Activated effector memory CD4-positive, alpha-beta T cell treated with anti-CD3 and anti-CD28 coated beads, Interleukin-2, amount 50 U/mL, for 16 hours (primary cell): ENCODE results near the gene POU2F3.

Source experiments
- DNase-seq: peaks from one replicate; pipeline ENCODE4 v3.0.0-alpha.2; 2020

POU2F3 gene

DNA sequence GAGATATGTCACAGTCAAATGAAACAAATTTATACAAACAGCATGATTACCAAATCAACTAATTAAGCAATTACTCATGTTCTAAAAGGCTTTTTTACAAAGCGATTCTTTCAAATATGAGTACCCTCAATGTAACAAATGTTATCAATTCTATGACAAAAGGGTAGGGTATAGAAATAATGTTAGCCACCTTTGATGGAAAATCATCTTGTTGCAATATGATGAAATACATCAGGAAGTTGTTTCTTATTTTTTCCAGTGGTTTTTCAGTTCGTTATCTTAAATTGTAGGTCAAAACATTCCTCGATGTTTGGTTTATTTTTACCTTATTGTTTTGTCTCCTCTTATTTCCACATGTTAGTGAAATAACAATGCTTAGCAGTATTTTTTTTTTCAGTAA, 102.7 kb downstream of the POU2F3 start:
- DNase-seq = no peak

DNA sequence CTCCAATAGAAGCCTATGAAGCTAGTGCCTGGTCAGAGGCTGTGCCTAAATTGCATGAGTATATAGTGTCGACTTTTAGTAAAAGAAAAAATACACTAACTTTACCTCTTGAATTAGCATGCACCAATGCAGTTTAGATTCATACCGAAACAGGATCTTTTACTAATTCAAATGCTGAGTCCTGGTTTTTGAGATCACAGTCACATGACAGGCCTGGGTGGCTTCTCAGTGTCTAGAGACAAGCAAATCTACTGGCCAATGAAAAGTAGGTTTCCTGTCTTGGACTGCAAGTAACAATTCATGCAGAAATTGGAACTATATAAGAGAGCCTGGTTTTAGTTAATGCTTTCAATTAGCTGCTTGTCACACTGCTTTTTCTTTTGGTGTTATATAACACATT, 103.5 kb downstream of the POU2F3 start:
- DNase-seq = no peak

DNA sequence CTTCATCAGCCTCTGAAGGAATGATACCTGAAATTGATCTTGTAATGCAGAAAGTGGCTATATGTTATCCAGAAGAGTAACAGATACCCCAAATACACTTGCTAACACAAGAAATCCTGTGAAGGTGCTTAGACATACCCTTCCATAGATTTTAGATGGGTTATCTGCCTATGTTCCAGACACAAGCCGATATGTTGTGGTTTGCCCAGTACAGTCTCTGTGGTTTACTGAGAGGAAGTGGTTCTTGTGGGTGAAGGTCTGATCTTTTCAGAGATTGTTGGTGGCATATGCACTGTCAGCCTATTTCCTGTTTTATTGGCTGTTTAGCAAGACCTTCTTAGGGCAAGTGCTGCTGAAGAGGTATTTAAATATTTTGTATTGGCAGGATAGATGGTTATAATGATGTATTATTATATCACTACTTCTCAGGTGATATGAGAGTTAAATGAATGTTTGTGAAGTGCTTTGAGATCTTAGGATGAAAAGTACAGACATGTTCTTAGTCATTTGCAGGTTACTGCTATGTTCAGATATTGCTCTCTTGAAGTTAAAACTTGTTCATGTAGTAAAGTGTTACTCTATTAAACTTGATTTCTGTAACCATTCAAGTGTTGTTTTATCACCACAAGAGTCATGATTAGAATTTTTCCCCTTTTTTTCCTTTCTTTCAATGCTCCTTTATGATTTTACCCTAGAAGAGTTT, 104.5 kb downstream of the POU2F3 start:
- DNase-seq = peak; percentile 64

DNA sequence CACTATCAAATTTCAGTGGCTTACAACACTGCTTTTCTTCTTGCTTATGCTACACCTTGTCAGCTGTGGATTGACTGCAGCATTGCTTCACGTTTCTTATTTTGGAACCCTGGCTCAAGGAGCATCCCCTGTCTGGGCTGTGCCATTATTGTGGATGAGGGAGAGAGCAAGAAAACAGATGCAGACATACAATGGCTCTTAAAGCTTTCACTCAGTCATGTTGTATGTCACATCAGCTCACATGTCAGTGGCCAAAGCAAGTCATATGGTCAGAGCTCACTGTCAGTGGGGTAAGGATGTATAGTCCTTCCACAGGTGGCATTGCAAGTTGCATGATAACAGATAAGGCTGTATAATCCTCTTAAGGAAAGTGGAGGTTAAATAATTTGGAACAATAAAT, 106.3 kb downstream of the POU2F3 start:
- no peak for DNase-seq

DNA sequence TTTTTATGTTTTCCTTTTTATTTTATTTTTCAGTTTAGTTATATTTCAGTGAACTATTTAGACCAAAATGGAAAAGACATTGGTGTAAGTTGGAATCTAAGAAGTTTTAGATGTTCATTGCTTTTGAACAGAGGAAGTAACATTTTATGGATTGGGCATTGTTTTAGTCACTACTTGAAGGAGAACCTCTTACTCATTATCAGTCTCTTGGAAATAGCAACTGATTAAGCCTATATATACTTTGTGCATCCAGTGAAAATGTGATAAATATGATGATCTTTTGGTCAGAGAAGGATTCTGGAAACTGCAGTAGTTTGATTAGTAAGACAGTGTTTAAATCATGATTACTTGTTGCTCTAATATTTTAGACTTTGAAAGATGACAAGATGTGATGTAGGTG, 110.7 kb downstream of the POU2F3 start:
- no peak for DNase-seq

DNA sequence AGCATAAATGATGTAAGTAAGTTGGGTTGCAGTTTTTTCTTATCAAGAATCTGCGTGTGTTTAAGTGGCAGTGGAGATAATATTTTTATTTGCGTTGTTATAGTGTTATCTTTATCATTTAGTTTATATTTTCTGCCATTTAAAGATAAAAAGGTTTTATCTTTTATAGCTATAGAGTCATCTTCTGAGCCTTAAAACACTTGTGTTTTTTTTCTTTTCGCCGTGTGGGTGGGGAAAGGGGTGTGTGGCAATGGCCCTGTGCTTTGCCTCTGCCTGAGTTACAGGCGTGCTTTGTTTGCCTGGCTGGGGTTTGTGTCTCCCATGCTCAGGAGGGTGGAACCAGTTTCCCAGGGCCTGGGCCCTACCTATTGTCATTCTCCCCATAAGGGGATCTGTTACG, 112.5 kb downstream of the POU2F3 start:
- DNase-seq = no peak

DNA sequence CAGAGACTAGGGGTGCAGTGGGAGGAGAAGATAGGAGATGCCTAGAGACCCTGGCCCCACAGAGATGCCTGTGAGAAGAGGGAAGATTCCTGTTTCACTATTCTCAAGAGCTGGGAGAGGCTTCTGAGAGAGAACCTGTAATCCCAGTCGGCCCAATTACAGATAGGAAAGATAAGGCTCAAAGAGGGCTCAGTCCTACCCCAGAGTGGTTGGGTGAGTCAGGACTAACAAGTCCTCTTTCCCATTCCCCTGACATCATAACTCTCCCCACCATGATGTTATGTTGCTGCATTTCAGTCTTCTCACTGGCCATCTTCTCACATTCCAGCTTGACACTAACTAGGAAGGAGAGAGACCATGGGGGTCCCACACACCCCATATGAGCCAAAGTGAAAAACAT, 114.1 kb downstream of the POU2F3 start:
- no peak for DNase-seq

DNA sequence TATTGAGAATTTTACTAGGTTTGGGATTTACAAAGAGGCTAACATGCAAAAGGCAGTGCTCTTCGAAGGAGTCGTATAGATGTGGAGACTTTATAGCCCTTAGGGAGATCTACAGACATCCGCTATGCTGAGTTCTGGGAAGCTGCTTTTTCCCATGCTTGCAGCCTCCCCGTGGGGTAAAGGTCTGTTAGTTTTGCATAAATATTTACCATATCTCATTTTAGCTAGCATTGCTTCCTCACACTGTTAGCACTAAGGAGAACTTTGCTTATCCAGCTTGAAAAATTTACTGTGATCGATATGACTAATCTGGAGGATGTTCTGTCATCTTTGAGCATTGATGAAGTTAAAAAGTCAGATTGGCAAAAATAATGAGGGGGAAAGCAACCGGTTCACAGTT, 114.8 kb downstream of the POU2F3 start:
- DNase-seq = no peak

DNA sequence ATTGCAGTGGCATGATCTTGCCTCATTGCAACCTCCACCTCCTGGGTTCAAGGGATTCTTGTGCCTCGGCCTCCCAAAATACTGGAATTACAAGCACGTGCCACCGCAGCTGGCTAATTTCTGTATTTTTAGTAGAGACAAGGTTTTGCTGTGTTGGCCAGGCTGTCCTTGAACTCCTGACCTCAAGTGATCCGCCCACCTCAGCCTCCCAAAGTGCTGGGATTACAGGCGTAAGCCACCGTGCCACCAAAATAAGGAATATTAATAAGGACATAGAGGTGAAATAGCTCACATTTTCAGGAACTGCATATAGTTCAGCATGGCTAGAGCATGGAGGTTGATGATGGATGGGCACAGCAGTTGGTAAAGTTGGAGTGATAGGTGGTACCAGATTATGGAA, 117.7 kb downstream of the POU2F3 start:
- DNase-seq = no peak

DNA sequence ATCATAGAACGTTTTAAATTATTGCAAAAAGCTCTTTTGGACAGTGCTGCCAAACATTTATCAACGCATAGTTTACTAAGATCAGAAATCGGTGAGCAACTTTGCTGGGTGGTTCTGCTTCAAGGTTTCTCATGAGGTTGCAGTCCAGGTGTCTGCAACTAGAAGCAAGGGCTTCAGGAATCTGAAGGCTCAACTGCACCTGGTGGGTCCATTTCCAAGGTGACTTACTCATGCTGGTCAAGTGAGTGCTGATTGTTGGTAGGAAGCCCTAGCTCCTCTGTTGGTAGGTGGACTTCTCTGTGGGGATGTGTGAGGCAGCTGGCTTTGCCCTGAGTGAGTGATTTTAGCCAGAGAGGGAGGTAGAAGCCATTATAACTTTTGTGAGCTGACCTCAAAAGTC, 118.8 kb downstream of the POU2F3 start:
- DNase-seq = no peak

DNA sequence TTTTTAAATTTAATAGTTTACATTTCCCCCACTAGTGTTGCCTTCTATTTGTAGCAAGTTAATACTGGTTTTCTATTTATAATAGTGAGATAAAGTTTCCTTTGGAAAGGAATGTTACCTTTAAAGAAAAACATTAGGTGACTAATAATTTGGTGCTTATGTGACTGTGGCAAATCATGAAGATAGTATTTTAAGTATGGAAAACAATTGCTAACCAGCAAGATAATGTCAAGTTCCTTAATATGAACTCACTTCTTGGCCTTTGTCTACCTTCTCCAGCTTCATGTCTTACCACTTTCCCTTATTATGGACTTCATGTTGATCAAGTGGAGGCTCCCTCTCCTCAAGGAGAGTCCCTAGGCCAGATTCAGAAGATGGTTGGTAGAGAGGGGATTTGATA, 123.5 kb downstream of the POU2F3 start:
- no peak for DNase-seq

DNA sequence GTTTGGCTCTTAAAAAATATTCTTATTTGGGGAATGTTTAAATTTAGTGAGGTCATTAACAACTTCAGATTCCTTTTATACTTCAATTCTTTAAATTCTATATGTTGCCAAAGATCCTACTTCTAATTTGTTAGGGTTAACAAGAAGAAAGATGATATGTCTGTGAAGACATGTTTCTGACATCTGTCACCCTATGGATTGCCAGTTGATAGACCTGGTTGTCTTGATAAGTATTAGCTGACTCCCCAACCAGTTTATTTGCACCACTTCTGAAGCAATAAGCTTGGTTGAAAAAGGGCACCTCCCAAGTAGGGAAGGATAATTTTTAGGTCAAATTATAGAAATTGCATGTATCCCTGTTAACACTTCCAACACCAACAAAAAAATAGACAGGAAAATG, 125.6 kb downstream of the POU2F3 start:
- DNase-seq = no peak
